D721Med (cell line): Measurements from ENCODE around the gene UBAC2.

Experiments used
- DNase-seq: peaks from one replicate; pipeline ENCODE4 v3.0.0; 2011; ENCODE audit warnings: low spot score; ENCODE audit not compliant: insufficient read length
- FAIRE-seq: peaks from 2 replicates; lab custom pipeline; 2011; peaks lifted over from hg19 to GRCh38; lab: Jason Lieb, UNC
- CTCF ChIP-seq: IDR thresholded peaks from 2 replicates; pipeline ENCODE4 v1.5.1; 2012; ENCODE audit warnings: mild to moderate bottlenecking, control low read depth; ENCODE audit not compliant: insufficient read depth; ENCODE audit errors: missing control alignments

UBAC2 gene

DNA sequence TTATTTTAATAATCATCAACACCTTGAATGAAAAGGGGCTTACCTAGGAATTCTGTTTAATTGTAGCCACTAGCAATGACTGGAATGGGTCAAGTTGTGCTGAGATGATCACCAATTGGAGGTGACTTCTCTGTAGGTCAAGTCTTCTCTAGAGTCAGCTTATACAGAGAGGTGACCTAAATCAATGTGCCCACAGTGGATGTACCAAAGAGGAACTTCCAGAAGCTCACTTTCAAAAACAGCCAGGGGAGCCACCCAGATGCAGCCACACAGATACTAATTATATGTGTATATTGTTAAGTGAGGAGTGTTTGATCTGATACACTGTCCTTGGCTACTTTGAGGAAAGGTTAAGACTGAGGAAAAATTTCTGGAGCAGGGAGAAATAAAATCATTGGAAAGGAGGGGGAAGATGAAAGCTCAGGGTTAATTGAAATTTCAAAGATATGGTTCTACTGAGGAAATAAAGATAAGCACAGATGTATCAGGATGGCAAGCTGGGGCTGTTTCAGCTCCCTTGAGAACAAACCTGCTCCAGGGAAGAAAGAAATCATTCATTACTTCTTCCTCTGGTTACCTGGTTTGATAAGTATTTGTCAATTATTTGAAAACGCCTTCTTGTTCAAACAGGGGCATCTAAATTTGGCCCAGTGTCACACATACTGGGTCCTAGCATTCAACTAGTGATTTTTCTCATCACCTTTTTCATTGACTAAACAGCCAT lies 101.4 kb downstream of the UBAC2 start:
- FAIRE-seq (no peak), DNase-seq (no peak)
- TF ChIP-seq CTCF: no peak

DNA sequence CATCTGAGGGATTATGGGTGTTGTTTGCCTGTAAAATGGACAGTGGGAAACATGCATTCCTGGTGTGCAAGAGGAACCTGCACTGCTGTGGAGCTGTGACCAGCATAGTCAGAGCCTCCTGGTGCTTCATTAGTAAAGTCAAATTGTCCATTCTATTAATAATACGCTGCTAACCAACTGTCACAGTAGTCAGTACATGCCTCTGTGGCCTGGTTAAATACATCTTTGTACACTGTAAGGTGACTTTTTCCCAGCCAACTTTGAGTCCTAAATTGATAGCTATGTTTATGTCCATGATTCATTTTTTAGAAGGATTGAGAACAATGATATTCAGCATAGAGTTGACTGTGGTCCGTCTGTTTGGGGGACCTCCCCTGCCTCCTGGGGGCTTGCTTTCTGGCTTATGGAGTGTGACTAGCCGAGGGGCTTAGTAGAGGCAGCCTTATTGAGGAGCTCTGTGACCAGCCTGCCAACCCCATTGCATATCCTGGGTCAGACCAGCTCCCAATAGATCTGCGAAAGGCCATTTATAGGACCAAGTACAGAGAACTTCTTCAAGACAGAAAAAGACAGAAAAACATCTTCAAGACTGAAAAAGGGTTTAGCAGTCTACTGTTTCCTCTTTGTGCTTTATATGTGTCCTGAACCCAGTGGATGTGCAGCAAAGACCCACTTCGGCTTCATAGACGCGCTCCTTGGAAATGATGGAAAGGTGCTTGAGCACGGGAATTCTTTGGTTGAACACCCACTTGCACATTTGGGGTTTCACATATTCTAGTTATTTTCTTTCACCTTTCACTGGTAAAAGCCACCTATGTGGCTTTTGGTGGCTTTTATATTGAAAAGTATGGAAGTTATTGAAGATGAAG lies 102.2 kb downstream of the UBAC2 start:
- TF ChIP-seq CTCF: no peak
- DNase-seq (no peak), FAIRE-seq (no peak)

DNA sequence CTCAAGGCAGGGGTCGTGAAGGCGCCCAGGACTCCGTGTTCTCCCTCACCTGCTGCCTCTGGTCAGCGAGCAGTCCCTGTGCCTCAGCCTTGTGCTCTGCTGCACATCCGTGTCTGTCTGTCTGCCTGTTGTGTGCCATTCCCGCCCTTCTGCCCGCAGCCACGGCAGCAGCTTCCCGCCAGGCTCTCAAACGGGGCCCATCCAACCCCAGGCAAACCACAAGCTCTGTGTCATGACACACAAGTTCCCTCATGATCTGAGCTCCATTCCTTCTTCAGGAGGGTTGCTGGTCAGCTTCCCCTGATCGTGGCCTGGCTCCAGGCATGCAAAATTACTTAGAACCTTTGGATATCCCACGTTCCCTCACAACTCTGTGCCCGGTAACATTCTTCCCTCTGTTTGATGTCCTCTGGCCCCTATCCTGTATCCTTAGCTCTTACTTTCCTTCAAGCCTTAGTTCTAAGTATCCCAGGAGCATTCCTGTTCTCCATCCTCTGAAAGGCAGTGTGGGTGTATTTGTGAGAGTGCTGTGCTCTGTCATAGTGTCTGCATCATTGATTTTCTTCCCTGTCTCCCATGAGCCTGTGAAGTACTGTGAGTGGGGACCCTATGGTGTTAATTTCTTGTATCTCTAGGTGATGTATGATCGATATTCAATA lies 103.3 kb downstream of the UBAC2 start:
- FAIRE-seq (no peak), DNase-seq (no peak)
- no peak for TF ChIP-seq CTCF

DNA sequence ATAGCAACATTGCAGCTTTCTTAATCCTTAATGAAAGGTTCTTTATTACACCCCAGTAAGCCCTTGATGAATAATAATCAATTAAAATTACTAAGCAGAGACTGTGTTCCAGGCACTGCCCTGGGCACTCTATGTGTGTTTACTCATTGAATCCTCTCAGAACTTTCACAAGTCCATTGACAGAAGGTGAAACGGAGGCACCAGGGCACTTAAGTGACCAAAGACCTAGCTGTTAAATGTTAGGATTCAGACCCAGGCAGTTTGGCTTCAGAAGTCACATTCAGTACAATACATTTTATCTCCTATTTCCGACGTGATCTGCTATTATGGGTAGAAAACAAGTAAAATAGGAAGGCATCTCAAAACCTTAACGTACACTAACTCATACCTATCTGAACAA lies 103.9 kb downstream of the UBAC2 start:
- DNase-seq: no peak
- no peak for TF ChIP-seq CTCF
- no peak for FAIRE-seq

- FAIRE-seq: no peak
- DNase-seq: no peak
- TF ChIP-seq CTCF: no peak
Measured at GRCh38 chr13:99305158-99305557, 104.5 kb downstream of the UBAC2 start.

DNA sequence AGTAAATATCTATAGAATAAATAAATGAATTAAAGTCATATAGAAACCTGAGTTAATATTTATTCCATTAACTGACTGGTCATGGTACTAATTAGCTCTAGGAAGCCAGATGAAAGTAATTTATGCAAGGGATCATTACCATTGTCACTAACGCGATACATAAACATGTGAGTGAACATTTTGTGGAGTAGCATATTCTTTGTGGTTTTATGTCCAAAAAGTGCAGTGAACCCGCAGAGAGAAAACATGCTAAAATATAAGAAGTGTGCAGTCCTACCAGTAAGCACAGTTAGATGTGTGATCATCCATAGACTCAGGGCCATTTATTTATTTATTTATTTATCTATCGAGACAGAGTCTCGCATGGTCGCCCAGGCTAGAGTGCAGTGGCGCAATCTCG lies 104.9 kb downstream of the UBAC2 start:
- no peak for TF ChIP-seq CTCF
- FAIRE-seq (no peak), DNase-seq (no peak)
